NCI-H1436 treated with DMSO at 0.1 percent for 48 hours (cell line): ENCODE measurements around the gene SLC9A1.
"Not testable (repeated sequence)": the region's sequence is repeated elsewhere in the genome, so short reads cannot be mapped to it uniquely, and the experiment has no call there.

Experiments used
- DNase-seq: peaks from one replicate; lab custom pipeline; 2025; lab: John Stamatoyannopoulos, UW

The SLC9A1 gene

GRCh38 chr1:27154991-27155781 lies at the start of gene SLC9A1:
Gene SLC9A1, minus strand, starts transcription at chr1:27155125. Its CDS starts 791 bp downstream, at chr1:27154334.
- DNase-seq = peak; percentile 49

GRCh38 chr1:27203946-27204345 lies 49.0 kb upstream of the SLC9A1 start:
- no peak for DNase-seq

GRCh38 chr1:27201295-27201694 lies 46.4 kb upstream of the SLC9A1 start:
- DNase-seq = no peak

- DNase-seq = no peak
These were observed 38.3 kb upstream of the SLC9A1 start for GRCh38 chr1:27193194-27193593.

GRCh38 chr1:27192039-27192529 lies 37.2 kb upstream of the SLC9A1 start:
- DNase-seq = no peak

- DNase-seq = not testable (repeated sequence)
These were observed 29.7 kb upstream of the SLC9A1 start for GRCh38 chr1:27184665-27185064.

- no peak for DNase-seq
These were observed 25.1 kb upstream of the SLC9A1 start for GRCh38 chr1:27179979-27180378.

GRCh38 chr1:27179379-27179778 lies 24.5 kb upstream of the SLC9A1 start:
- no peak for DNase-seq

GRCh38 chr1:27176954-27177353 lies 22.0 kb upstream of the SLC9A1 start:
- DNase-seq = no peak

- no peak for DNase-seq
These were observed 21.4 kb upstream of the SLC9A1 start for GRCh38 chr1:27176323-27176722.

GRCh38 chr1:27172992-27173391 lies 18.1 kb upstream of the SLC9A1 start:
- DNase-seq = not testable (repeated sequence)

- no peak for DNase-seq
These were observed 12.0 kb upstream of the SLC9A1 start for GRCh38 chr1:27166929-27167328.

- DNase-seq = no peak
These were observed 11.5 kb upstream of the SLC9A1 start for GRCh38 chr1:27166351-27166802.

GRCh38 chr1:27163093-27163492 lies 8.2 kb upstream of the SLC9A1 start:
- no peak for DNase-seq

- DNase-seq = no peak
These were observed 7.2 kb upstream of the SLC9A1 start for GRCh38 chr1:27162090-27162489.

- DNase-seq = no peak
These were observed 6.7 kb upstream of the SLC9A1 start for GRCh38 chr1:27161594-27161993.

- no peak for DNase-seq
These were observed 2.3 kb upstream of the SLC9A1 start for GRCh38 chr1:27157194-27157593.

GRCh38 chr1:27154469-27154990 lies 395 bp downstream of the SLC9A1 start:
- no peak for DNase-seq

GRCh38 chr1:27153927-27154358 lies 982 bp downstream of the SLC9A1 start:
- no peak for DNase-seq

GRCh38 chr1:27153549-27153886 lies 1.4 kb downstream of the SLC9A1 start:
- DNase-seq = no peak

GRCh38 chr1:27152829-27153548 lies 1.9 kb downstream of the SLC9A1 start:
- no peak for DNase-seq

GRCh38 chr1:27152004-27152828 lies 2.7 kb downstream of the SLC9A1 start:
- DNase-seq = no peak
